GM18508 (cell line): ENCODE measurements around the gene KLK15.

Source experiments
- ATAC-seq: cut with Tn5 transposase; IDR thresholded peaks from one replicate; pipeline ENCODE4 v1.9.1; 2021; ENCODE audit warnings: moderate number of reproducible peaks; ENCODE audit not compliant: insufficient read depth, unreplicated experiment

KLK15 gene

DNA sequence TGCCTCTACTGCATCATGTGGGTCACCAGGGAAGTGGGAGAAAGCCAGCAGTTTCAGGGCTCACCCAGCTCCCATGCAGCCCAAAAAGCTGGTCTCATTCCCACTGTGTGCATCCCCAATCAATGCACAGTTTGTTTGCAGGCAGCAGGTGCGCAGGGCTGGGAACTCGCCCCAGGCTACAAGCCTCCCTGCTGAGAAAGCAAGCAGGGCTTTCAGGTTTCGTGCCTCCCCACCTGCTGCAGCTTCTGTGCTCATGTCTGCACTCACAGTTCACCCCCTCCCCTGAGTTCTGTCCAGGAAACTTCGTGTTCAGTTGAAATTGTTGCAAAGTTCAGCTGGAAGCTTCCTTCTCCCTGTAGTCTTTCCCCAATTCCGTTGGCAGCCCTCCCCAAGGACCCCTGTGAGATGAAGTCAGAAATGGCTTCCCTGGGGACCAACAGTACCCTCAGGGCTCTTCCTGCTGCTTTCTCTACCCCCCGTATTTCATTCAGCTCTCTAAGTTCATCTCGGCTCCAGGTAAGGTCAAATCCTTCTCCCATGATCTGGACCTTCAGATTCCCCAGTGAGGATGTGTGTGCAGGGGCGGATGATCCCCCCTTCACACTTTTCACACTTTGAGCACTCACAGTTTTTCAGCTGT, 11.0 kb upstream of the KLK15 start:
- no peak for ATAC-seq

DNA sequence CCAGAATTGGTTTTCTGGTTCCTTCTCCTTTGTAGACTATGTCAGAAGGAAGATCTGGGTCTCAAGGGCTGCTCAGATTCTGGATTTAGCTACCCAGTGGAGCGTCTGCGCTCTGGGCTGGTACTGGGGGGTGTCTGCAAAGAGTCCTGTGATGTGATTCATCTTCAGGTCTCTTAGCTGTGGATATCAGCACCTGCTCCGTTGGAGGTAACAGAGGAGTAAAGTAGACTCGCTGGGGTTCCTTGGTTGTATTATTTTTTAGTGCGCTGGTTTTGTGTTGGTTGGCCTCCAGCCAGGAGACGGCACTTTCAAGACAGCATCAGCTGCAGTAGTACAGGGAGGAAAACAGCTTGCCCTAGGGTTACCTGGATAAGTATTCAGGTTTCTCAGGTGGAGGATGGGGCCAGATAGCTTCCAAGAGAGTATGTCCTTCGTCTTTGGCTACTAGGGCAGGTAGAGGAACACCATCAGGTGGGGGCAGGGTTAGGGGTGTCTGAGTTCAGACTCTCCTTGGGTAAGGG, 10.4 kb upstream of the KLK15 start:
- ATAC-seq: no peak

DNA sequence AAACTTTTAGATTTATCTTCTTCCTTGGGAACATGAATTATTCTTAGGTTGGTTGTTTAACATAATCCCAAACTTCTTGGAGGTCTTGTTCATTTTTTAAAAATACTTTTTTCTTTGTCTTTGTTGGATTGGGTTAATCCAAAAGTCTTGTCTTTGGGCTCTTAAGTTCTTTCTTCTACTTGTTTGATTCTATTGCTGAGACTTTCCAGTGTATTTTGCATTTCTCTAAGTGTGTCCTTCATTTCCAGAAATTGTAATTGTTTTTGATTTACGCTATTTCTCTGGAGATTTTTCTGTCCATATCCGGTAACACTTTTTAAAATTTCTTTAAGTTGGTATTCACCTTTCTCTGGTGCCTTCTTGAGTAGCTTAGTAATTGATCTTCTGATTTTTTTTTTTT, 9.8 kb upstream of the KLK15 start:
- no peak for ATAC-seq

DNA sequence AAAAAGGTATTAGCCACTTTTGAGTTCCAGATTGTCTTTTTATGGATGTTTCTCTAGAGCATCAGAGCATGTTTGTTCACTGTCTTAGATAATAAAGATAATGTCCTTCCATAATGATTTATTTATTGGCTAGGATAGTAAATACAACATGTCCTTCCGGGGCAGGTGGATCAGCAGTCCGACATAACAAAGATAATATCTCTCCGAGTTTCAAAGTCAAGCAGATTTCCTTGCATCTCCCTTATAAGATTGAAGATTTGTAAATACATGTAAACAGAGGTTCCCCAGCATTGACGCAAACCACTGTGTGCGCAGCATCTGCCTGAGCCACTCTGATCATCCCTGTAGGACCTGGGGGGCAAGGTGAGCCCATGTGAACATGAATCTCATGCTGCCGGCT, 8.8 kb upstream of the KLK15 start:
- no peak for ATAC-seq

DNA sequence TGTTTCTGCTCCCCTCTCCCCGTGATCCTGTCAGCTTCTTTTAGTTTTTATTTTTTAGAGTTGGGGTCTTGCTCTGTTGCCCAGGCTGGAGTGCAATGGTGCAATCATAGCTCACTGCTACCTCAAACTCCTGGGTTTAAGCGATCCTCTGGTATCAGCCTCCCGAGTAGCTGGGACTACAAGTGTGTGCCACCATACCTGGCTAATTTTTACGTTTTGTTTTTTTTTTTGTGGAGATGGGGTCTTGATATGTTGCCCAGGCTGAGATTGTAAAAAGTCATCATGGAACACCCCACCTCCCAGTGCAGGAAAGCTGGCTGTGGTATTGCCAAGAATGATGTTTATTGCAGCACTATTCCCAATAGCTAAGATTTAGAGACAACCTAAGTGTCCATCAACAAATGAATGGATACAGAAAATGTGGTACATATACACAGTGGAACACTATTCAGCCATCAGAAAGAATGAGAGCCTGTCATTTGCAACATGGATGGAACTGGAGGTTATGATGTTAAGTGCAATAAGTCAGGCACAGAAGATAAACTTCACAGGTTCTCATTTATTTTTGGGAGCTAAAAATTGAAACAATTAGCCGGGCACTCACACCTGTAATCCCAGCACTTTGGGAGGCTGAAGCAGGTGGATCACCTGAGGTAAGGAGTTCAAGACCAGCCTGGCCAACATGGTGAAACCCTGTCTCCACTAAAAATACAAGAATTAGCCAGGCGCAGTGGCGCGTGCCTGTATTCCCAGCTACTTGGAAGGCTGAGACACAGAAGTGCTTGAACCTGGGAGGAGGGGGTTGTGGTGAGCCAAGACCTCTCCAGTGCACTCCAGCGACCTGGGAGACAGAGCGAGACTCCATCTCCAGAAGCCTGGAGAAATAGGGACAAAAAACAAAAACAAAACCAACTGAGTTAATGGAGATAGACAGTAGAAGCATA, 6.6 kb upstream of the KLK15 start:
- no peak for ATAC-seq

DNA sequence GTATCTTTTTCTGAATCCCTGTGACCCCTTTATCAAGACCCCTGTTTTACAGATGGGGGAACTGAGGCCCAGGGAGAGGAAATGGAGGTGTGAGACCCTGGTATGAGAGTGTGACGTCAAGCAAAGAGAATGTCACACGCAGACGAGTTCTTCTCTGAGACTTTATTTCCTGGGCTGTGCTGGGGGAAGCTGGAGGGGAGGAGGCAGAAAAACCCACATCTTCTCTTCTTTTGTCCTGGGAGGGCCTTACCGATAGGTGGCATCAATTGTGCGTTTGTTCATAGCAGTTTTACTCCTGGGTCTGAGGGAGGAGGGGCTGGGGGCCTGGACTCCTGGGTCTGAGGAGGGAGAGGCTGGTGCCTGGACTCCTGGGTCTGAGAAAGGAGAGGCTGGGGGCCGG, 4.9 kb upstream of the KLK15 start:
- no peak for ATAC-seq

DNA sequence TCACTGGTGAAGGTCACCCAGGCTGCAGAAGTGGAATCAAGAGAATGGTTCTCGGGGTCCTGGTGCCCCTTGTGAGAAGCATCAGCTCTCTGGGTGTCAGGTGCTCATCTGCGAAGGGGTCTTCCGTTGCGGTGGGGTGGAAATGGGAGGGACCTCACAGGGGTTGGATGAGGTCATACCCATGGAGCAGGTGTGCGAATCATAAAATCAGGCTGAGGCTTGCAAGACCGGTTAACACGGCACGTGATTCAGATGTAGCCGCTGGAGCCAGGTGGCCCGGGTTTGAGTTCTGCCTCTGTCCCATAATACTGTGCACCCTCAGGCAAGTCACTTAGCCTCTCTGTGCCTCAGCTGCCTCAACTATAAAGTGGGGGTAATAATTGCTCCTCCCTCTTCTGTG, 3.9 kb upstream of the KLK15 start:
- ATAC-seq: no peak

DNA sequence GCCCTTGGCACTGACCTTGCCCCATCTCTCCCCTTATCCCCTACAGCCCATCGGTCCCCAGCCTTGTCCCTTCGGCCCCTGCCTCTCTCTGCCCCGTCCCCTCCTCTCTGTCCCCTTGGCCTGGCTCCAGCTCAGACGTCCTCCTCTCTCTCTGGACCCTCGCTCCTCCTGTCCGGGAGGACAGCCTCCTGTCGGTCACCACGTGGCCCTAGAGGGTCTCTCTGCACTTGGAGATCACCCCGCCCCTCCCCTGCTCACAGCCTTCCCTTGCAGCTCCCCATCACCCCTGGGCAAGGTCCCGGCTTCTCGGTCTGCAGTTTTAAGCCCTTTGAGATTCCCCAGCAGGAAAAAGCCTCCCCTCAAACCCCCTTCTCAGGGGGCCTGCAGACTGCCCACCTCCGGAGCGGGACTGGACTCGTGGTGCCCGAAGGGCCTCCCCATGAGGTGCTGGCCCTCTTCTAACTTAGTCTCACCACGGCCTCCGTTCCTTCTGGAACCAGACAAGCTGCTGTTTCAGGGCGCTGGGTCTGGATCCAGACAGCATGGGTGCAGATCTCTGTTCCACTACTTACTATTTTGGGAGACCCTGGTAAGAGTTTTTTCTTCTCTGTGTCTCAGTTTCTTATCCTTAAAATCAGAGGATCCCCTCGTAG, 3.3 kb upstream of the KLK15 start:
- ATAC-seq: no peak

DNA sequence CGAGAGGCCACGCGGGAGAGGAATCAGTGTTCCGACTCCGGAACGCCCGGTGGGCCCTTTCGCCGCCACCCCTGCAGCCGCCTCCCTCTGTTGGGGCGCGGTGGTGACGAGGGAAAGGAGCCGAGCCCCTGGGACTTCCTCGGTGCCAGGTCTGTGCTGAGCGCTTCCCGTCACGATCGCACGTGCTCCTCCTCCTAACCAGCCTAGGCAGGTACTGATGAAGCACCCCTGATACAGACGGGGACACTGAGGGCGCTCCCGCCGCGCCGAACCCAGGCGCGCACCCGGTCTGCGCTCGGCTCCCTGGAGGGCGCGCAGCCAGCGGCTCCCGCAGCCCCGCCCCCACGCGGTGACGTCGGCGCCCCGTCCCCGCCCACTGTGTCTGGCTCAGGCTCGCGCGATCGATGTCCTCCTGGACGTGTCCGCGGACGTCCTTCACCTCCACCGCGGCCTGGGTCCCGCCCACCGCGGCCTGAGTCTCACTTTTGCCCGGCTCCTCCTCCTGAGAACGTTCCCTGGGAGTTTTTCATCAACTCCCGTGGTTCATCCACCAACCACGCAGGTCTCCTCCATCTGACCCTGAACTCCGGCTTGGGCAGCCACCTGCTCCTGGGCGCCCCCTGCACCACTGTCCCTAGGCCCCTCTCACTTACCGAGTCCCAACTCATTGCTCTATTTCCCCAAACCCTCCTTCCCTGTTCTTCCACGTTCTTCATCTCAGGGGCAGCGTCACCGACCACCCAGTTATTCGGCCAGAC, 2.6 kb upstream of the KLK15 start:
- no peak for ATAC-seq

DNA sequence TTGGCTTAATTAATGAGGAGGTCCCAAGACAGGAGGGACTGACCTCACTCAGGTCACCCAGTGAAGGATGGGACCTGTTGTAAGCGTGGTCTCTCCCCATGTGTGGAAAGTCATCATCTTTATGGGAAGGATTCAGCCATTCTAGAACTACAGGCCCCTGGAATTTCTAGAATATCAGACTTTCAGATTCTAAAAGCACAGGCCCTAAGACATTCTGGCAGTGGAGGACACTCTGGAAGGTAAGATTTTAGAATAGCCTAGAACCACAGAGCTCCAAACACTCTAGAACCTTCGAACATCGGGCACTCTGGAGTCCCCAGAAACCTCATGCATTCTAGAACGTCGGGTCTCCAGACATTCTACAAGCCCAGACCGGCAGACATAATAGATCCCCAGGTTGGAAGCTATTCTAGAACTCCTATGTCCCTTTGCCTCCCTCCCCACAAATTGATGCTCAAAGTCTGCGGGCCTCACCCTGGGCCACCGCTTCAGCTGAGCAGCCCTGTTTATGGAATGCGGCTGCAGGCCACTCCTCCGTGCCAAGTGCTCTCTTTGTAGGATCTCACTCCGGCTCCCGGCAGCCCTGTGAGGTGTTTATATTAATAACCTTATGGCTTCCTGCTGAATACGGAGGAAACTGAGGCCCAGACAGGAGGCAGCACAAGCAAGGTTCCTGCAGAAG, 1.9 kb upstream of the KLK15 start:
- no peak for ATAC-seq

DNA sequence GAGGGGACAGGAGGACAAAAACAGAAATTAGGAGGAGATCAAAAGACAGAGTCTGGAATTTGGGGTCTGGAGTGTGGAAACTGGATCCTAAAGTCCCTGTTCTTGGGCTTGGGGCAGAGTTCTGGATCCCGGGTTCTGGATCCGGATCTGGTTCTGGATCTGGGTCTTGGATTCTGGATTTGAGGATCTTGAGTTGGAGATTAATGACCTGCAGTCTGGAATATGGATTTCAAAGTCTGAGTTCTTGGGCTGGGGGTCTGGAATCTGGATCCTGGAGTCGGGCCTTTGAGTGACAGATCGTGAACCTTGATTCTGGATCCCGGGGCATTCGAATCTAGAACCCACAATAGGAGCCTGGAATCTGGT, 411 bp upstream of the KLK15 start:
- no peak for ATAC-seq

DNA sequence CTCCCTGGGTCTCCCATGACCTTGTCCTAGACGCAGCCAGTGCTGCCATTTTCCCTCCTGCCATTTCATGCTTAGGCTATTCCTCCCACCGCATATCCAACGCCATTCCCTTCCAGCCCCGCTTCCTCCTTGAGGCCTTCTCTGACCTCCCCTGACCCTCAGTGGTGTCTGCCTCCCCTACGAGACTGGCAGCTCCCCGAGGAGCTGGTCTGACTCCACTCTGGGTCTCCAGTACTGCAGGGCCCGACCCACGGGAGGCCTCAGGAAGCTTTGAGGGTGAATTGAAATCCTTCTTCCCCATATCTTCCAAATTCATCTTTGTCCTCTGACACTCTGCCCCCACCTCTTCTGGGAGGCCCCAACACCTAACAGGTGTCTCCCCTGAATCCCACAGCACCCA, 708 bp downstream of the KLK15 start:
- no peak for ATAC-seq

DNA sequence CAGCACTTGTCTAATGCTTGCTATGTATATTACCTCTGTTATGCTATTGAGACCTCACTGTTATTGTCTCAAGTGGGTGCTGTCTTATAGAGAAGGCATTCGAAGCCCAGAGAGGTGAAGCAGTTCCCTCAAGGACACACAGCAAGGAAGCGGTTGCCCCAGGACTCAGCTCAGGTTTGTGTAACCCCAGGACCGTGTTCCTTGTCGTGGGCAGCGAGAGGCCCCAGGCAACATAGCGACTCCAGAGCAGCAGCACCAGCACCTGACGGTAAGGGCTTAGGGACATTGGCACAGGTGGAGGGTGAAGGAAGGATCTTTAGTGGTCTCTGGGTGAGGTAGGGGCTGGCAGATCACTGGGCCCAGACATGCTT, 2.4 kb downstream of the KLK15 start:
- ATAC-seq: no peak

DNA sequence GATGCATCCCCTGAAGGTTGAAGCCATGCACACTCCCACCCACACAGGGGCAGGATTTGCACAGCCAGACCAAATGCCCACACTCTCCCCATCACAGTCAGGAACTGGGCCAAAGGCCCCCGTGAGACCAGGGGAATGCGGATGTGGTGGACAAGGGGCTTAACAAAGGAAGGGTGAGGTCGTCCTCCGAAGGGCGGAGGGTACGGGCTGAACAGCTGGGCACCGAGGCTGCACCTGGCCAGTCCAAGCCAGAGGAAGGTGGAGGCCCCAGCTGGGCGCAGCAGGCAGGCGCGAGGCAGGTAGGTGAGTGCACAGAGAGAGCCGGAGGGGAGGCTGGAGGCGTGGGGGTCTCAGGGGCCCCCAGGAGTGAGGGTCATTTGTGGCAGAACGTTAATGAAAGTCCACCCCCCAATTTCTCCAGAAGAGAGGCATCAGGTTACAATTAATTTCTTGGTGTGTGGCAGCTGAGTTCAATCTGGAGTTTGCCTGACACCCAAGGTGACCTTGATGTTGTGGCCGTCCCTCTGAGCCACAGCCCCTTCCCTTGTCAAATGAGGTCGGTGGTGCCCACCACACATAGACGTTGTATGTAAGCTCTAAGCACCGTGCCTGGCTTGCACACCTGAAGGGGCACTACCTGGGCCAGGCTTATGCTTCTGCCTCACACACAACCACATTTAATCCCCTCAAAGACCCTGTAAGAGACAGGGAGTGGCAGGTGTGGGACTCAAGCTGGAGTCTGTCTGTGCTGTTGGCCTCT, 2.9 kb downstream of the KLK15 start:
- ATAC-seq: no peak

DNA sequence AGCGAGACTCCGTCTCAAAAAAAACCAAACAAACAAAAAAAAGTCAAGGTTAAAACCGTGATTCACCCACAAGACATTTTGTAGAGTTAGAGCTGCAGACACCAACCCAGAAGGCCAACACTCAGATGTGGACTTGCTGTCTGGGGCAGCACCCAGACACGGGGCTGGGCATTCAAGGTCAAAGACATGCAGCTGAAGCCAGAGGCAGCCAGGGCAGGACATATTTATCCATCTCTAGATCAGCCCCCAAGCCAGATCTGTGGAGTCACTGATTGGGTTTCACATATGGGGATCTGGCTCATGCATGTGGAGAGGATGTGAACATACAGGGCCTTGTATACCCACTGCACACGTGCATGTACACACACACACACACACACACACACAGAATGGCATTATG, 3.6 kb downstream of the KLK15 start:
- ATAC-seq: no peak

DNA sequence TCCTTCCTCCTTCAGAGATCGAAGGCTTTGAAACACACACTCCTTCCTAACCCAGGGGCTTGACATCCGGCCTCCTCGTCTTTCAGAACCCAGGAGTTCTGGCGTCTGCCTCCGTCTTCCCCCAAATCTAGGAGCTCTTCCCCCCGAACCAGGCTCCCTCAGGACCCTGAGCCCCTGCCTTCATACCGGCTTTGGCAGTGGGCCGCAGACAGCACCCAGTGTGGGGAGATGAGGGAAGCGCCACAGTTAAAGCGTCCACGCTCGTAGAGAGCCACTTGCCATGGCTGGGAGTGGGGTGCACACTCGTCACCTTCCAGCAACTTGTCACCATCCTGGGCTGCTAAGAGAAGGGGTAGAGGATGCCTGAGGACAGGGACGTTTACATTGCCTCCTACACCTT, 5.9 kb downstream of the KLK15 start:
- ATAC-seq: no peak

DNA sequence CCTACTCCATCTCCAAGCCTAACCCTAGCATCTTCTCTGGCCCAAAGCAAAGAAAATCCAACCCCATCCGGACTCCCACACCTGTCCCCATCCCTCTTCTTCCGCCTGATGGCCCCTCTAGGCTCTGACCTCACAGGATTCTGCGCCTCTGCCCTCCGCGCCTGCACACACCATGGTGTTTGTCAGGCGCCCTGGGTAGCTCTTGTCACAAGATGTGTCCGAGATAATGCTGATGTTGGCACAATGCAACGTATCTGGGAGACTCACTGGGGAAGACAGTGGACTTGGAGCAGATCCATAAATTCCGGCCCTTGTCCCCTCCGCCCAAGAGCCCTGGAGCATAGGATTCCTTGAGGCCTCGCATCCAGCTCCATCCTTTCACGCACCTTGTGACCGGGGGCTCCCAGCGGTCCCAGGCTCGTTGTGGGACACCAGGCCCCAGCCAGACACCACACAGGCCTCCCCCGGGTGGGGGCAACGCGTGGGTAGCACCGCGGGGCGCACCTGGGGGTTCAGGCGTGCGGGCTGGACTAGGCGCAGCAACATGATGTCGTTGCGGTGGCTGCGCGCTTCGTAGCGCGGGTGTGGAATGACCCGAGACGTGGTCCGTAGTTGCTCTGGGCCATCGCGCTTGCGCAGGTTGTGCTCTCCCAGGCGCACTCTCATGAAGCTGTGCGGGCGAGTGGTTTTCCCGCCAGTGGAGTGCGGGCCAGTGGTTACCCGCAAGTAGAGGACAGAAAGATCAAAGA, 6.7 kb downstream of the KLK15 start:
- no peak for ATAC-seq

DNA sequence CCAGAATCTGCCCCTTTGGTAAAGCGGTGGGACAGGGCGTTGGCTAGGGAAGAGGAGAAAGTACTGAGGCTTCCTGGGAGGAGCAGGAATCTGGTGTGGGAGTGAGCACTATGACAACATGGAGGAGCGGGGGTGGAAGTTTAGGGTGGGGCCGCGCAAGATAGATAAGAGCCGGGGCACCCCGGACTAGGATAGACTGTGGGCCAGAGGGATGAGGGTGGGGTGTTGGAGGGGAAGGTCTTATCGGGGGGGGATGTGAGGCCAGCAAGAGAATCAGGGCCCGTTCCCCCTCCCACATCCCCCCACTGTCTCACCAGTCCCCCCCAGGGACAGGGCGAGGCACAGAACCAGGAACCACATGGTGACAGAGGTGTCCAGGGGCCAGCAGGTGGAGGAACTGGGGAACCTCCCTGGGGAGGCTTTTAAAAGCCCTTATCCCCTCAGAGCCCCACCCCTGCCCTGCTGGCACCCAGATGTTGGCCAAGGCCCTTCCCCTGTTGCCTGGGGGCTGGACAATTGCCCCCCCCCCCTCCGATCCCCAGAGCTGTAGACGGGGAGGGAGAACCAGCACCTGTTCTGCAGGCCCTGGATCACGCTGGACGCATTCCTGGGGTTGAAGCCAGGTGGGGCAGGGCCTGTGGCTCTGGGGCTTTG, 9.9 kb downstream of the KLK15 start, which contains the start of gene KLK1:
Gene KLK1, minus strand, starts transcription at position 399 of the 654 bp plus-strand sequence. Its CDS starts 39 bp downstream, at position 360.
- no peak for ATAC-seq
